Panc1 (cell line): ENCODE measurements around the gene DPM2. TPM values are rescaled to one million over a fixed set of nuclear protein-coding genes. Genes with fewer than 3 reads are reported as not detected.

Experiments
- ATAC-seq: fragments of 200-7000 bp; cut with Tn5 transposase; 2 replicates; pipeline ENCODE4 v1.9.1; 2020; ENCODE audit warnings: mild to moderate bottlenecking, moderate library complexity
- BruUV-seq: library from RNA; stranded (reverse); fragments of 400-500 nt; replicated peaks from 2 replicates; lab custom pipeline; 2021; lab: Mats Ljungman, UMichigan
- CTCF ChIA-PET: fragments of 300-600 bp; sonication (Branson Sonifier 250); formaldehyde crosslinking; loops from one replicate; lab custom pipeline; 2022; ENCODE audit warnings: antibody characterized with exemption; lab: Charles Lee
- POLR2A ChIA-PET: fragments of 300-600 bp; sonication (Branson Sonifier 250); formaldehyde crosslinking; loops from one replicate; lab custom pipeline; 2022; ENCODE audit warnings: antibody characterized with exemption; lab: Charles Lee
- DNase-seq: peaks from one replicate; pipeline ENCODE4 v3.0.0-alpha.2; 2010; ENCODE audit warnings: low read depth, low spot score
- H3K27ac ChIP-seq: 2 replicates; pipeline ENCODE4 v1.5.1; 2011; ENCODE audit warnings: mild to moderate bottlenecking, low read length, inconsistent platforms
- H3K27me3 ChIP-seq: fragments of 200-500 bp; sonication (Bioruptor generic); 2 replicates; pipeline ENCODE4 v1.6.0; 2014; ENCODE audit warnings: low read length, inconsistent platforms; ENCODE audit not compliant: control insufficient read depth, insufficient read depth
- H3K36me3 ChIP-seq: fragments of 200-500 bp; sonication (Bioruptor generic); 2 replicates; pipeline ENCODE4 v1.5.1; 2014; ENCODE audit warnings: inconsistent platforms, mild to moderate bottlenecking, low read length, moderate library complexity; ENCODE audit not compliant: control insufficient read depth, insufficient read depth
- H3K4me1 ChIP-seq: 2 replicates; pipeline ENCODE4 v1.5.1; 2011; ENCODE audit warnings: inconsistent platforms, mild to moderate bottlenecking, low read length, moderate library complexity; ENCODE audit not compliant: control insufficient read depth, insufficient read depth
- H3K4me3 ChIP-seq, 2 experiments: 2 replicates each; pipeline ENCODE4 v1.5.1; 2011 to 2012; ENCODE audit warnings: low read depth in 2 of 2, low read length in 2 of 2, mild to moderate bottlenecking in 2 of 2, inconsistent platforms in 1 of 2, moderate library complexity in 1 of 2
- H3K9me3 ChIP-seq: fragments of 200-500 bp; sonication (Bioruptor generic); 2 replicates; pipeline ENCODE4 v1.5.1; 2014; ENCODE audit warnings: low read depth, mild to moderate bottlenecking, inconsistent platforms, low read length, moderate library complexity; ENCODE audit not compliant: control insufficient read depth, insufficient read depth
- CTCF ChIP-seq: fragments of 450-650 bp; IDR thresholded peaks from 2 replicates; pipeline ENCODE4 v1.5.1; 2017; ENCODE audit warnings: mild to moderate bottlenecking
- POLR2AphosphoS5 ChIP-seq: IDR thresholded peaks from 2 replicates; pipeline ENCODE4 v1.6.1; 2012; ENCODE audit warnings: mild to moderate bottlenecking, low read depth, low read length, moderate library complexity
- REST ChIP-seq, 2 experiments: IDR thresholded peaks; 2 replicates each; pipeline ENCODE4 v1.6.1; 2011 to 2012; ENCODE audit warnings: low read depth in 2 of 2, control low read depth in 1 of 2, low read length in 1 of 2, mild to moderate bottlenecking in 1 of 2, moderate library complexity in 1 of 2; ENCODE audit not compliant: insufficient read depth in 1 of 2
- SIN3A ChIP-seq: IDR thresholded peaks from 2 replicates; pipeline ENCODE4 v1.6.1; 2012; ENCODE audit warnings: low read depth, mild to moderate bottlenecking, low read length, moderate library complexity, borderline replicate concordance; ENCODE audit not compliant: insufficient read depth
- TCF7L2 ChIP-seq: IDR thresholded peaks from 2 replicates; pipeline ENCODE4 v1.6.1; 2011; ENCODE audit warnings: mild to moderate bottlenecking, low read depth, low read length, inconsistent platforms
- in situ Hi-C: cut with HindIII; loops from 2 replicates; pipeline ENCODE4 v1.10.0; 2016; ENCODE audit warnings: low sequenced_read_pairs, low pct_unique_long_range_greater_than_20kb
- intact Hi-C: fragments of 100-400 bp; cut with micrococcal nuclease; formaldehyde crosslinking; loops from one replicate; pipeline ENCODE4 v1.10.0; 2022; ENCODE audit not compliant: unreplicated experiment
- total RNA-seq: library from RNA; stranded (reverse); gene quantifications from one replicate; pipeline ENCODE4 v1.2.1, GENCODE V29; 2021; ENCODE audit not compliant: unreplicated experiment

Gene DPM2
- total RNA-seq, 1 experiment from 2014 or later: 58.7 TPM

- ChIA-PET CTCF (no interaction called here), POLR2A (interaction anchor here (0.6 kb wide), 1 partner anchor 30 kb away, joined by 8 read pairs; no protein-coding TSS in a partner anchor)
- Histone ChIP-seq H3K27ac (peak overlapping the region; percentile 88), H3K36me3 (no peaks in the 10 kb centered on the region), H3K9me3 (no peaks in the 10 kb centered on the region), H3K4me3 (peak overlapping the region in 1 of 2 experiments; percentile 24; a peak in 1 of 4 replicates), H3K27me3 (no peaks in the 10 kb centered on the region), H3K4me1 (peaks cover 88% of the 10 kb centered on the region)
- DNase-seq (no peak), ATAC-seq (peak; percentile 38; the same call in 1 of the 2 replicates)
- intact Hi-C loops: no loop called here
- TF ChIP-seq CTCF: no peak
- TF ChIP-seq REST (IDR thresholded peaks at IDR 0.05; ENCODE audit: insufficient read depth in 1 of 2, low read depth in 2 of 2, low read length in 1 of 2): no peak
- TF ChIP-seq POLR2AphosphoS5: no peak
- no peak for TF ChIP-seq TCF7L2
- no peak for TF ChIP-seq SIN3A
- BruUV-seq: no TSS peak
- in situ Hi-C loops: no loop called here
Observed at GRCh38 chr9:127963041-127963358, 25.3 kb upstream of the DPM2 start.

- intact Hi-C loops: no loop called here
- ATAC-seq: no peak
- no peak for DNase-seq
- POLR2A ChIA-PET: no interaction called here
- H3K36me3 ChIP-seq: no peaks in the 10 kb centered on the region
- TF ChIP-seq CTCF (no peak), TCF7L2 (no peak)
- H3K27me3 ChIP-seq: no peaks in the 10 kb centered on the region
- in situ Hi-C loops: no loop called here
- H3K4me1 ChIP-seq: peaks cover 88% of the 10 kb centered on the region
- H3K27ac ChIP-seq: peak overlapping the region; percentile 88
- no peaks in the 10 kb centered on the region for H3K9me3 ChIP-seq
- 0 out of 4 replicates have a peak overlapping the region, but pooled peaks of 1 of the 2 experiments have one; percentile 24 for H3K4me3 ChIP-seq
- no TSS peak for BruUV-seq
- CTCF ChIA-PET: no interaction called here
Observed at GRCh38 chr9:127962278-127962677, 24.6 kb upstream of the DPM2 start.
